ENCODE results near the gene KCNK13.
"Not testable (repeated sequence)": the region's sequence is repeated elsewhere in the genome, so short reads cannot be mapped to it uniquely, and the experiment has no call there.

The KCNK13 gene

DNA sequence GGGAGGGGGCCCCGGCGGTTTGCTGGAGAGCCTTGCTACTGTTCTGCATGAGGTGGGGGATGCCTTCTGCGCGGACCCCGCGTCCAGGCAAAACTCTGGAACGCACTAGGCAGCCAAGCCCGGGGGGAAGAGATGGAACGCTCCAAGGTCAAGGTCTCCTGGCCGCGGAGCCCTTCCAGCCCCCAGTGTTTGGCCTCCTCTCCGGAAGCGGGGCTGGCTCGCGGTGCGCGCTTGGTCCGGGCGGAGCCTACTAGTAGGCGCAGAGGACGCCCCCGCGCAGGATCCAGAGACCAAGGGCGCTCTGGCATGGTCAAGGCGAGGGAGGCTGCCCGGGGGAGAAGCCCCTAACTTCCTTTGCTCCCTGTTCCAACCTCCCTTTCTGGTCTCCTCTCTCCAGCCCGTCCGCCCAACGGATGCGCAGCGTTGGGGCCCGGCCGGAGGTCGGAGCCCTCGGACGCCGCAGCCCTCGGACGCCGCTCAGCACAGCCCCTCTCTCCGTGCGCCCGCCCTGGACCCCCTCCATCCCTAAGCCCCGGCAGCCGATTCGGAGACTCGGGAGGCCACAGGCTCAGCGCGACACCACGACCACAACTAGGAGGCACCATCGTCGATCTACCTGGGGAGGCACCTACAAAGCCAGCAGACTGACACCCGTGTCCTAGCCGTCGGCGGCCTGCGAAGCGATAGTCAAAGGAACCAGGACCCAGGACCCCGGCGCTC, 669 bp upstream of the KCNK13 start:
- no peak for DNase-seq (ENCODE audit: low spot score)

DNA sequence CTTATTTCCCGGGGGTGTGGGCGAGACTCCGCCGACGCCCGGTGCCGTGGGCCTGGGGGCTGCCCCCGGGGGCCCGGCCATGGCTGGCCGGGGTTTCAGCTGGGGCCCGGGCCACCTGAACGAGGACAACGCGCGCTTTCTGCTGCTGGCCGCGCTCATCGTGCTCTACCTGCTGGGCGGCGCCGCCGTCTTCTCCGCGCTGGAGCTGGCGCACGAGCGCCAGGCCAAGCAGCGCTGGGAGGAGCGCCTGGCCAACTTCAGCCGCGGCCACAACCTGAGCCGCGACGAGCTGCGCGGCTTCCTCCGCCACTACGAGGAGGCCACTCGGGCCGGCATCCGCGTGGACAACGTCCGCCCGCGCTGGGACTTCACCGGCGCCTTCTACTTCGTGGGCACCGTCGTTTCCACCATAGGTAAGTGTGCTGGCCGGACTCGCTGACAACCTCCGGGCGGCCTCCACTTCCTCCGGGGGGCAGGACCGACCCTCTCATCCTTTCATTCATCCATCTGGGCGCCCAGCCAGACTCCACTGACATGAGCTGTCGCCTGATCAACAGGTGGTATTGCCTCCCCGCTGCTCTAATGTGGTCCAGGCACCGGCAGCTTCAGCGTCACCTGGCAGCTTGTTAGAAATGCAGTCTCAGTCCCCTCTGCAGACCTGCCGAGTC, 467 bp downstream of the KCNK13 start:
- no peak for DNase-seq (ENCODE audit: low spot score)

DNA sequence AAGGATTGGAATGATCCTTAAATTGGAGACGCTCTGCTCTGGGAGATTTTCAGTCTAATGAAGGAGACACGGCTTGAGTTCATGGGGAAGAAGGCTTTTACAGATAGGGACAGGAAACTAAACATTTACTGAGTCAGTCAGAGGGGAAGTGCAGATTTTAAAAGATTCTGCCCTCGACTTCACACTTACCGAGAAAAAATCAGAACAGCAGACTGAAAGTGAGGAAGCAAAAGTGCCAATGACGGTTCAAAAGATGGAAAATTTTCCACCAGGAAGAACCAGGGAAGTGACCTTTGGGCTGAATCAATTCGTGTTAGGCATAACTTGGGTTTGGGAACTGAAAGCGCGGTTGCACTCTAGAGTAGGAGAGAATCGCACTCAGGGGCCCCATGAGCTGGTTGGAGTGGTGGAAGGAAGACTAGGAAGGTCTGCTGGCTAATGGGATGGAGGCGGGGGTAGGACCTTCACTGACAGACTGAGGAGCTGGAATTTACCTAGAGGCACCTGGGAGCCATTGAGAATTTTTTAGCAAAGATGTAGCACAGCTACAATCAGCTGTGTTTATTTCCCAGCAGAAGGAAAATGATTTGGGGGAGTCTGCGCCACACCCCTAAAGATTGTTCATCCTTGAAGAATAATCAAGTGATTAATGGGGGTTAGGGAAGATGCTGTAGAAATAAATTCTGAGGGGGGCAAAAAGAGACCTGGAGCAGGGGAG, 1.2 kb downstream of the KCNK13 start:
- DNase-seq (ENCODE audit: low spot score) = no peak

DNA sequence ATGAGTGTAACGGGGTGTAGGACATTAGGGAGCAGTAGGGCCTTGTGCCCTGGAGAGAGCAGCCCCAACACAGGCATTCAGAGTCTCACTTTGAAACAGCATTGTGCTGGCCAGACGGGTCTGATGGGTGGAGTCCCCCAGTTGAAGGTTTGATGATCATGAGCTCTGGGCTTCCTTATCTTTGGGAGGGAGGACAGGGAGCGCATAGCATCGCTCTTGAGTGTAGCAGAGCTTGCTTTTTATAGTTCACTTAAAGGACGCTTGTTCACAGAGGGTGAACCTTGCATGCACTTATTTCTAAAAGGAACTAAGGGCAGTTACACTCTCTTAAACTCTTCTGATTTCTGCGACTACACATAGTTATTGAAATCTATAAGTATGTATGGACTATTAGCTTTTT, 10.6 kb downstream of the KCNK13 start:
- DNase-seq (ENCODE audit: low spot score) = no peak

DNA sequence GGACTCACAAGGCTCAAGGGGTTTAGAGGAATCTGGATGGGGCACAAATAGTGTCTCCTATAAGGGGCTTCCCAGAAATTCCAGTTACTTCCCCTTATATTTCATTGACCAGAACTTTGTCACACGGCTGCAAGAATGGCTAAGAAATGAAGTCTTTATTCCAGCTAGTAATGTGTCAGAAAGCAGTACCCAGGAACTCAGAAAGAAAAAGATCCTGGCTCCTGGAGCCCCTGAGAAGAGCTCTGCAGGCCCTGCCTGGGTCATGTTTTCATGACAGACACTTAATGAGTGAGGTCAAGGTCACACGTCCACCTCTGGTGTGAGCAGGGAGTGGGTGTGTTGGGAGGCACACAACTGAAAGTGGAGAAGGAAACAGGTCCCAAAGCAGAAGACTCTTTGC, 17.8 kb downstream of the KCNK13 start:
- no peak for DNase-seq (ENCODE audit: low spot score)

DNA sequence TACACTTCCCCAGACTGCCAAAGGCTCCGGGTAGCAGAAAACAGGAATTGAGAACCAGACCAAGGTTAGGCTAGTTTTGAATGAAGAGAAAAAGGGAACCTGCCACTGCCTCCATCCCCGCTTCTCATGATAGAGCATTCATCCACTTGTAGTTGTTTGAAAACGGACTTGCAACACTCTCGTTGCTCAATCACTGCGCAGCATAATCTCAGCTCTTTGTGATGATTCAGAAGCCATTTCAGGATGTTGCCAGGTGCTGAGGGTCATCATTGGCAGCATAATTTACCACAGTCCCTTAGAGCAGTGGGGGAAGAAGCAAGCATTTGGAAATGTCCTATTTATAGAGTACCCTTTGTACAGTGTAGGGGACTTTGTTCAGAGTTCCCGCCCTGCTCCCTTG, 25.6 kb downstream of the KCNK13 start:
- no peak for DNase-seq (ENCODE audit: low spot score)

DNA sequence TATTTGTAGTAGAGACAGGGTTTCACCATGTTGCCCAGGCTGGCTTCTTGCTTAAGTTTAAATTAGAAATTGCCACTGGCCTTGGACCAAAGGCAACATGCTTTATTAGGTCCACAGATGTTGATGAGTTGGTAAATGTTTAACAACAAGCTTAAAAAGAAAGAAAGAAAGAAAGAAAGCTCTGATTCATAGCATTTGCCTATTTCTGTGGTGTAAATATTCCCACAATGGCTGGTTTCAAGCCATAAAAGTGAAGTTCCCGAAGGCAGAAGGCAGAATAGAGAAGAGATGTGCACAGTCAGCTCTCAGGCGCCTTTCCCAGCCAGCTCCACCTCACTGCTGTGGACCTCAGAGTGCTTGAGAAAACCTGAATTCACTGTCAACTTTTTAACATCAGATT, 26.4 kb downstream of the KCNK13 start:
- no peak for DNase-seq (ENCODE audit: low spot score)

DNA sequence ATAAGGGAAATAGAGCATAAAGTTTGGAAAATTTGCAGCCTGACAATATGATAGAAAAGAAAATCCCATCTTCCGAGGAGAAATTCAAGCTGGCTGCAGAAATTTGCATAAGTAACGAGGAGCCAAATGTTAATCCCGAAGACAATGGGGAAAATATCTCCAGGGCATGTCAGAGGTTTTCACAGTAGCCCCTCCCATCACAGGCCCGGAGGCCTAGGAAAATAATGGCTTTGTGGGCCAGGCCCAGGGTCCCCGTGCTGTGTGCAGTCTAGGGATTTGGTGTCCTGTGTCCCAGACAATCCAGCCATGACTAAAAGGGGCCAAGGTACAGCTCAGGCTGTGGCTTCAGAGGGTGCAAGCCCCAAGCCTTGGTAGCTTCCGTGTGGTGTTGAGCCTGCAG, 27.7 kb downstream of the KCNK13 start:
- not testable (repeated sequence) for DNase-seq (ENCODE audit: low spot score)

DNA sequence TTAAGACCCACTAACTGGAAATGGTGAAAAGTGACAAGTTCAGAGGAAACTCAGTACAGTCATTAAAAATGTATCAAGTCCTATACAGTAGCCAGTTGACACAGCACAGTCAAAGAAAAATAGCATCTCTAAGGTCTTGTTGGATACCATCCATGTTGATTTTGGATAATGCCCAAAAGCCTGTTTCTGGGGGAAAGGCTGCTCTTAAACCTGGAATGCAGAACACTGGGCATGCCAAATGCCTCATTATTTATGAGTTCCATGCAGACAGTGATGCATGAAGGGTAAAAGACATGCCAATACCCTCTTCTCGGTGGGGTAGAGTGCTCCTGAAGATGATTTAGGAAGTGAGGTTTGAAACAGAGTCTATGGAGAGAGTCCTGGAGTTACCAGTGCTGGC, 29.6 kb downstream of the KCNK13 start:
- DNase-seq (ENCODE audit: low spot score) = peak; percentile 9

DNA sequence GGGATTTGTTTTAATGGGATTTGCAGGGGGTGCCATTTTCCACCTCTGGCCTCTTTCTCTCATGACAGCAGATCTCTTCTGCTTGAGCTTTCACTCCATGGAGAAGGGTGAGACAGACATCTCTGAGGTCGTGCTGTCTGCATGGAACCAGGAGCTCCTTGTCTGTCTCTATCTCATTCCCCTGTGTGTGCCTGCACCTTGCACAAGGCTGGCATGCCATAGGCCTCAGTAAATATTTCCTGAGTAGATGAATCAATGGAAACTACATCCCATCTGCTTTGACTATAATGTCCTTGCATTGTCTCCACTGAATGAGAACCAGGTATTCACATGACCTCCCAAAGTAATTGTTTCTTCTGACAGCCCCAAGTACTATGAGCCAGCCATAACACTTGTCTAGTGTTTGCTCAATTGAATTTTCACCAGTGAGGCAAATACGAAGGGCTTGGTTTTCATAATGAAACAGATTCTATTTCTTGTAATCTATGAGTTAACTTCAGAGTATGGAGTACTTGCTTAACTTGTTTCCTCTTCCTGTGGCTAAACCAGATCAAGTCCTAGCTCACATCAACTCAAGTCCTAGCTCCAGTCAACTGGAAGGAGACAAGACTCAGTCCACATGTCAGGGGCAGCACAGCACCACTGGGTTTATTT, 32.3 kb downstream of the KCNK13 start:
- no peak for DNase-seq (ENCODE audit: low spot score)

DNA sequence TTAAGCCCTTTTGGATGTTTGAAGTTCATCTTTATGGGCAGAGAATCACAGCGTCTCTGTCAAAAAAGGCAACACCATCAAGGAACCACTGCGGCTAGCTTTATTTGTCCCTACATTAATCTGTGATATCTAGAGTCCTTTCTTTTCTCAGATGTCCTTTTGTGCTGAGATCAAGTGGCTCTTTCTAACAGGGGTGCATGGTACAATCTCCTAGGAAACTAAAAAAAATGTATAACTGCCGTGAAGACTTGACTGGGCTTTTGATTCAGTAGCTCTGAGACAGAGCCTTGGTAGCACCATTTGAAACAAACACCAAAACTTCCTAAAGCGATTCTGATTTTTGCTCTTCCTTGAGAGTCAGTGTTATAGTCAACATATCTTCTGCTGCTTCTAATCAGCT, 33.3 kb downstream of the KCNK13 start:
- no peak for DNase-seq (ENCODE audit: low spot score)

DNA sequence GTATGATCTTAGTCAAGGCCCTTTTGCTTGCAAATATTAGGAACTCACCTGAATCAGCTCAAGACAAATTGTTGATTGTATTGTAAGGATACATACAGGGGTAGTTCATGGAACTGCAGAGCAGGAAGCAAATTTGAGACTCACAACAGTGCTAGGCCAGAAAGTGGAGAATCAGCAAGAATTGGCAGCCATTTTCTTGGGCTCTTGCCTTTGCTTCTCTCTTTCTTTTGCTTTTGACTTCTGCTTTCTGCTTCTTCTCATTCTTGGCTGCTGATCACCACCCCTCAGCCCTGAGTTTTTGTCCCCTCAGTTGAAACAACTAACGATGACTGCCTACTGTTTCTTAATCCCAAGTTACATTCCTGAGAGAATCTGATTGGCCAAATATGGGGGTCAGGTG, 34.8 kb downstream of the KCNK13 start:
- no peak for DNase-seq (ENCODE audit: low spot score)

DNA sequence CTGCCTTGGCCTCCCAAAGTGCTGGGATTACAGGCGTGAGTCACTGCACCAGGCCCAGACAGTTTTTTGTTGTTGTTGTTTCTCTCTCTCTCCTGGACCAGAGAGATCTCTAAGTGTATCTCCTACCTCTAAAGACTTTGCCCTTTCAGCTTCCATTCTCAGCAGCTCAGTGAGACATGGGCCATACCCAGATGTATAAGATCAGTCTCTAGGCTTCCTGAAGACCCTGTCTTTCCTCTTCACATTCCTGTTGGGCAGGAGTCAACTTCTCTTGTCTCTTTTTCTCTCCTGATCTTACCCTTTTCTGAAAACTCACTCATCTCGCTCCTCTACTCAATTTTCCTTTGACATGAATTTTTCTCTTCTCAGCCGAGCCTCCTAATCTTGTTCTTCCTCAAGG, 42.0 kb downstream of the KCNK13 start:
- DNase-seq (ENCODE audit: low spot score) = no peak

DNA sequence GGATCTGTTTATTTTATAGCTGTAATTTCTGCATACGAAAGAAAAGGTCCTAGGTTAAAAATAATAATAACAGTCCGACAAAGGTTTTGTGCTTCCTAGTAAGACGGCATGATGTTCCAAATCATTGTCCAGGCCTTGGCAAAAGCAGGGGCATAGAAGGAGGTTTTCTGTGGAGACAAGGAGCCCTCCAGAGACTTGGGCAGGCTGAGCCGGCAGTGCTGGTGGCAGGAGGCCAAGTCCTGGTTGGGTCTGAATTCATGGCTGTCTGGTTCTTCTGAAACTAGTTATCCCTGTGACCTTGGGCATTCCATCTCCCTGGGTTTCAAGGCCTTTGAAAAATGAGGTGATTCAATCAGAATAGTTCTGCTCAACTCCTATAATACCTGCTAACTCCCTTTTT, 44.0 kb downstream of the KCNK13 start:
- DNase-seq (ENCODE audit: low spot score) = no peak

DNA sequence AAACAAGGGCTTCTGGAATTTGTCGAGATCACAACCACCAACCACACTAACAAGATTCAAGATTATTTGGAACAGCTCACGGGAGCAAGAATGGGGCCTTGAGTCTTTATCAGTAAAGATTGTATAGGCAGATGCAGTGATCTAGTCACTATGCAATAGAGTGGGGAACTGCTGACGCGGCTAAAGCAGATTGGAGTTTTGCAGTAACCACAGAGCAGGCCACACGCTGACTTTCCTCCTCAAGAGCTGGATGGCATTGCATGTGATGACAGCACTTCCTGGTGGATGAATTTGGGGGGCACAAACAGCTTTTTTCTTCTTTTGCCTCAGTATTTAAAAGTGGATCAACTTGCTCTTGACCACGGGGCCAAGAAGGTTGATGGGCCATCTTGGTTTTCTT, 46.0 kb downstream of the KCNK13 start:
- no peak for DNase-seq (ENCODE audit: low spot score)

DNA sequence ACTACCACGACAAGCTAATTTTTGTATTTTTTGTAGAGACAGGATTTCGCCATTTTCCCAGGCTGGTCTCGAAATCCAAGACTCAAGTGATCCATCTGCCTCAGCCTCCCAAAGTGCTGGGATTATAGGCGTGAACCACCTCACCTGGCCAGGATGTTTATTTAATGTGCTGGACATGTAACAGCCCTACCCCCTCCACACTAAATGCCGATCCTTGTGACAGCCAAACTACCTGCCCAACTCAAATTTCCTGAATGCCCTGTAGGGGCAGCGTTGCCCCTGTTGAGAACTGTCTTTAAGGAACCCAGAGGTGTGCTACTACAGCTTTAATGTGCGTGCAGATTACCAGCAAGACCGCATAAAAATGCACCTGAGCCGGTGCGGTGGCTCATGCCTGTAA, 48.1 kb downstream of the KCNK13 start:
- no peak for DNase-seq (ENCODE audit: low spot score)

DNA sequence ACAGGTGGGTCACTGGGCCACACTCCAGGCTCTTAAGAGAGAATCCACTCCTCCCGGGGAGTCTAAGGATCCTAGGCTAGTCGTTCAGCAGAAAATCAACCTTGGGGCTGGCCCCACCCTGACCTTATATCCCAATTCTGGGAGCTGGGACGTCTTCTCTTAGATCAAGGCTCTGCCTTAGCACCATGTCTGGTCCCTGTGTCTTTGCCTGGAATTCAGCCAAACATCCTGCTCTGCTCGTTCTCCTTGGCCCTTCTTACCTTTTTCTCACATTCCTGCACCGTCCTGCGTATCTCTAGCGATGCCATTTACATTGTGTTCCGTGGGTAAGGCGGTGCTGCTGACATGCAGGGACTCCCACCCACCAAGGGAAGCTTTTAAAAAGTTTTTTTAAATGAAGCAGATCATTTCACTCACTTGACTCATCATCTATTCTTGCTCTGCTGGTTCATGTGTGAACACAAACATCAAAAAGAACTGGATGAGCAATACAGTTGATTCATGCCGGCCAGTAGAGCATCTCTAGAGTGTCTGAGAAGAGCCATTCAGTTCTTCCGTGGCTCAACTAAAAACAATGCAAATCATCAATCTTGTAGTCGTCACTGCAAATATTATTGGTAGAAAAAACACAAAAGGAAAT, 50.2 kb downstream of the KCNK13 start:
- DNase-seq (ENCODE audit: low spot score) = no peak

DNA sequence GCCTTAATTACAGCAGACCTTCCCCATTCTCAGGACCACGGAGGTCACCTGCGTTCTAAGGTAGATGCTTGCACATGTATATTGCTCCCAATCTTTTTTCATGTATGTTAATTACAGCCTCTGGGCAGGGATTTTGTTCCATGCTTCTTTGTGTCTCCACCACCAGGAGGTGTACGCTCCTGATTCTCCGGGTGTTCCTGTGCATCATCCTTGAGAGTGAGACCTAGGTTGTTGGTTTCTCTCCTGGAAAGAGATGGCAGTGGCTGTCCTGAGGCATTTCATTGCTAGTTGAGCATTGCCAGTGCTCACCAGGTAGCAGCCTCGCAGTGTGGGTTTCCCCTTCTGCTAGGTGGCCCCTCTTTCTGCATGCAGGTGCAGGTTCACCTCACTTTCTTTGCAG, 52.8 kb downstream of the KCNK13 start:
- no peak for DNase-seq (ENCODE audit: low spot score)

DNA sequence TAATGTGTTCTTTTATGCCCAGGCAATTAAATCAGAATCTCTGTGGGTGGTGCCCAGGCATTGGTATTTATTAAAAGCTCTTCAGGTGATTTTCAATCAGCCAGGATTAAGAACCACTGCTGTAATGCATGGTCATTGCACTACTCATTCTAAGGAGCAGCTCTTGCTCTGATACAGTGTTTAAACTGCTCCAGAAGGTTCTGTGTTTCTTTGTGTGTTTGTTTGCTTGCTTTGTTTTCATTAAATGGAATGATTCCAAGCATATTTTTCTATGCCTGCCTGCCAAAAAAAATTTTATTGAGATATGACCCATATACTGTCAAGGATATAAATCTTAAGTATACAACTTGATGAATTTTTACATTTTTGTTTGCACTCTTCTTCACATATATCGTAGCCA, 54.0 kb downstream of the KCNK13 start:
- no peak for DNase-seq (ENCODE audit: low spot score)

DNA sequence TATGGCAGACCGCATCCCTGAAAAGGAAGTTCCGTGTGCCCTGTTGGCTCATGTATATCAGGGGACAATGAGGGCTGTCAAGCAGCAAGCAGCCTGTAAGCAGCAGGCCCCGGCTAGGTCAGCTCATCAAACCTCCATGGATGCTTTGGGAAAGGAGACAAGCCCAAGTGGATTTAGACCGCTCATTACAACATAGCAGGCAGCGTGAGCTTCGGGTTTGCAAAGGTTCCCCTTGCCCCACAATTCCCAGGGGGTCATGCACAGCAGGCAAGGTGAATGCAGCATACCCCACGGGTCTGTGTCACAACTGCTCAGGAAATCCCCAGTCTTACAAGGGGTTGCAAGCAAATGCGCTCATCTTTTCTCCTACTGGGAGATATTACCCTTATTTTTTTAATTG, 54.6 kb downstream of the KCNK13 start:
- DNase-seq (ENCODE audit: low spot score) = no peak

DNA sequence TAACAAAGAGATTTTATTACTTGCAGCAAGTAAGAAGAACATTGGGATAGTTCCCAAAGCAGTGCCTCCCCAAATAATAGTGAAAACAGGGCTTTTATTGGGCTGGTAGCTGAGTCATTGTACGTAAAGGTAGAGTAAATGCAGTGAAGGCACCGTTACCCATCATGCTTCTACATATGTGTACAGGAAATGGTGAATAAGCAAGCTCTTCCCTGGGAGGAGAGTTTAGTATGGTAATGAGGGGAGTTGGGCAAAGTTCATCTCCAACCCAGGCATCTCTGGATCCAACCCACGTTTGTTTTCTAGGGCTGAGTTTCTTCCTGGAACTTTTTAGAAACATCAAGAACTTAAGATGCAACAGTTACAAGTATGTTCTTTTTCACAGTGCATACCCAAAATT, 56.2 kb downstream of the KCNK13 start:
- no peak for DNase-seq (ENCODE audit: low spot score)

DNA sequence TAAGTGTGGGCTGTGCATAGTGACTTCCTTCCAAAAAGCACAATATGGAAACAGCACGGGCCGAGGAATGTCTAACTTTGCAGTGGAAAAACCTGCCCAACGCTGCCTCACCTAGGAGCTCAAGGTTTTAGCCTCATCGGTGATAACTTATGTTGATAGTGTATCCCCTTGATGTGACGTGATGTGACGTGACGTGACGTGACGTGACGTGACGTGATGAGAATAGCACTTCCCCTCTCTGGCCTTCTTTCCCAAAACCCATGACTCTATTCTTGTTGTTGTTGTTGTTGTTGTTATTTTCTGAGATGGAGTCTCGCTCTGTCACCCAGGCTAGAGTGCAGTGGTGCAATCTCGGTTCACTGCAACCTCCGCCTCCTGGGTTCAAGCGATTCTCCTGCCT, 64.5 kb downstream of the KCNK13 start:
- DNase-seq (ENCODE audit: low spot score) = no peak

All from cerebellar cortex (tissue), 1 donor.